GM12878 (cell line): ENCODE data around the gene RHEX. TPM values are rescaled to one million over a fixed set of nuclear protein-coding genes. Genes with fewer than 3 reads are reported as not detected.

Experiments
- ATAC-seq: fragments of 200-7000 bp; cut with Tn5 transposase; 3 replicates; pipeline ENCODE4 v1.9.1; 2020; ENCODE audit warnings: mild to moderate bottlenecking, moderate library complexity
- BruUV-seq: library from RNA; stranded (reverse); fragments of 400-500 nt; replicated peaks from 2 replicates; lab custom pipeline; 2021; lab: Mats Ljungman, UMichigan
- CTCF ChIA-PET: fragments of 300-600 bp; sonication (Branson Sonifier 250); formaldehyde crosslinking; extraction: SDS; loops from one replicate; lab custom pipeline; 2021; ENCODE audit warnings: inconsistent platforms; lab: Yijun Ruan, JAX
- POLR2A ChIA-PET: fragments of 350-600 bp; formaldehyde crosslinking; extraction: SDS; loops from one replicate; lab custom pipeline; 2021; ENCODE audit warnings: inconsistent platforms; lab: Charles Lee
- RAD21 ChIA-PET: fragments of 300-600 bp; sonication (Branson Sonifier 250); formaldehyde crosslinking; loops from one replicate; lab custom pipeline; 2023; ENCODE audit warnings: antibody characterized with exemption; ENCODE audit not compliant: unreplicated experiment; lab: Charles Lee
- SMC1A ChIA-PET: fragments of 300-600 bp; sonication (Branson Sonifier 250); formaldehyde crosslinking; loops from one replicate; lab custom pipeline; 2023; ENCODE audit not compliant: unreplicated experiment, uncharacterized antibody; lab: Charles Lee
- DNase-seq: peaks from one replicate; pipeline ENCODE4 v3.0.0-alpha.2; 2011; ENCODE audit warnings: low read depth, low spot score
- FAIRE-seq: peaks from 3 replicates; lab custom pipeline; 2011; peaks lifted over from hg19 to GRCh38; lab: Jason Lieb, UNC
- H2AFZ ChIP-seq: 2 replicates; pipeline ENCODE4 v1.6.0; 2011; ENCODE audit warnings: low read depth, low read length, control low read depth; ENCODE audit not compliant: control insufficient read depth
- H3K27ac ChIP-seq: 2 replicates; pipeline ENCODE4 v1.5.1; 2011; ENCODE audit warnings: control low read depth; ENCODE audit not compliant: control insufficient read depth, insufficient read depth
- H3K27me3 ChIP-seq, 2 experiments: replicated peaks in 1 of 2; 2 replicates each; pipeline versions ENCODE4 v1.6.0 to v1.6.1; 2011; ENCODE audit warnings: low read length in 1 of 2; ENCODE audit not compliant: control insufficient read depth in 2 of 2, insufficient read depth in 2 of 2
- H3K36me3 ChIP-seq, 2 experiments: 2 replicates each; pipeline ENCODE4 v1.5.1; 2011; ENCODE audit warnings: low read length in 1 of 2; ENCODE audit not compliant: control insufficient read depth in 2 of 2, insufficient read depth in 2 of 2
- H3K4me1 ChIP-seq: 2 replicates; pipeline ENCODE4 v1.6.1; 2011; ENCODE audit warnings: mild to moderate bottlenecking, low read length, moderate library complexity, mixed read lengths; ENCODE audit not compliant: control insufficient read depth, insufficient read depth
- H3K4me2 ChIP-seq: 2 replicates; pipeline ENCODE4 v1.6.0; 2011; ENCODE audit warnings: control low read depth; ENCODE audit not compliant: control insufficient read depth, insufficient read depth
- H3K4me3 ChIP-seq: fragments of 200-600 bp; sonication (generic); 2 replicates; pipeline ENCODE4 v1.5.1; 2016
- H3K79me2 ChIP-seq: 2 replicates; pipeline ENCODE4 v1.6.0; 2011; ENCODE audit warnings: low read length; ENCODE audit not compliant: control insufficient read depth, insufficient read depth
- H3K9ac ChIP-seq: 2 replicates; pipeline ENCODE4 v1.8.0; 2011; ENCODE audit warnings: low read length, control low read depth, mixed read lengths; ENCODE audit not compliant: control insufficient read depth, insufficient read depth
- H3K9me3 ChIP-seq: replicated peaks from 3 replicates; pipeline ENCODE4 v1.5.1; 2011; ENCODE audit warnings: mild to moderate bottlenecking, low read length; ENCODE audit not compliant: control insufficient read depth, insufficient read depth
- H4K20me1 ChIP-seq: 2 replicates; pipeline ENCODE4 v1.6.0; 2011; ENCODE audit not compliant: control insufficient read depth, insufficient read depth
- BHLHE40 ChIP-seq, 2 experiments: fragments of 450-650 bp in 1 of 2; IDR thresholded peaks; 2 replicates each; pipeline ENCODE4 v1.6.1; 2011 to 2017; ENCODE audit warnings: low read depth in 2 of 2, borderline replicate concordance in 1 of 2, improper control_type of control experiment in 1 of 2, low read length in 1 of 2, mild to moderate bottlenecking in 1 of 2
- CREM ChIP-seq: IDR thresholded peaks from 2 replicates; pipeline ENCODE4 v1.6.1; 2014; ENCODE audit warnings: antibody characterized with exemption, low read depth
- ETV6 ChIP-seq, 2 experiments: fragments of 450-650 bp in 1 of 2; IDR thresholded peaks in 1 of 2; conservative IDR thresholded peaks in 1 of 2; 2 replicates each; pipeline ENCODE4 v1.6.1; 2014; ENCODE audit warnings: antibody characterized with exemption in 1 of 2, borderline replicate concordance in 1 of 2, low read depth in 1 of 2, mild to moderate bottlenecking in 1 of 2, moderate library complexity in 1 of 2
- IKZF1 ChIP-seq: fragments of 450-650 bp; conservative IDR thresholded peaks from 2 replicates; pipeline ENCODE4 v1.6.1; 2017; ENCODE audit warnings: antibody characterized with exemption, mild to moderate bottlenecking
- NFIC ChIP-seq: IDR thresholded peaks from 2 replicates; pipeline ENCODE4 v1.6.1; 2012; ENCODE audit warnings: low read depth, mild to moderate bottlenecking, inconsistent platforms, low read length, moderate library complexity
- SPI1 ChIP-seq: IDR thresholded peaks from 2 replicates; pipeline ENCODE4 v1.6.1; 2011; ENCODE audit warnings: low read depth, mild to moderate bottlenecking, low read length, moderate library complexity, borderline replicate concordance; ENCODE audit not compliant: insufficient read depth
- SUZ12 ChIP-seq: fragments of 200-600 bp; sonication (generic); IDR thresholded peaks from one replicate; pipeline ENCODE4 v1.6.1; 2018; ENCODE audit warnings: antibody characterized with exemption, mild to moderate bottlenecking; ENCODE audit not compliant: unreplicated experiment
- TCF12 ChIP-seq: IDR thresholded peaks from 2 replicates; pipeline ENCODE4 v1.6.1; 2011; ENCODE audit warnings: low read depth, mild to moderate bottlenecking, low read length
- TCF7 ChIP-seq: IDR thresholded peaks from 2 replicates; pipeline ENCODE4 v1.6.1; 2014; ENCODE audit warnings: antibody characterized with exemption, borderline replicate concordance
- WGBS: methylation state at CpG from one replicate; pipeline ENCODE4 v1.1.6; 2016; ENCODE audit warnings: low lambda C conversion rate; ENCODE audit not compliant: insufficient replicate concordance, insufficient coverage; ENCODE audit errors: missing lambda C conversion rate; 5-methylcytosine and 5-hydroxymethylcytosine counted together
- in situ Hi-C: fragments of 300-500 bp; cut with MboI; formaldehyde crosslinking; loops from 9 replicates; pipeline ENCODE4 v1.14.3; 2018; ENCODE audit warnings: mixed read lengths
- intact Hi-C: fragments of 100-400 bp; cut with micrococcal nuclease; formaldehyde crosslinking; loops from one replicate; pipeline ENCODE4 v1.14.2; 2022; ENCODE audit not compliant: unreplicated experiment
- polyA plus RNA-seq, 11 experiments: library from polyadenylated mRNA; depleted of rRNA in 4 of 11; unstranded in 6 of 11; stranded (reverse) in 5 of 11; fragments of >200 nt; fragmentation: Nextera tagmentation in 4 of 11; fragmentation: Illumina TruSeq in 1 of 11; extraction: Ambion mirVana in 4 of 11; extraction: Trizol in 1 of 11; gene quantifications; 1 replicate in 1 of 11; 2 replicates in 10 of 11; pipeline versions ENCODE4 v1.2.1 to v1.2.3, GENCODE V29; 2011 to 2016; ENCODE audit warnings: inconsistent platforms in 2 of 11, missing spikeins in 2 of 11, low read depth in 1 of 11
- total RNA-seq, 4 experiments: library from RNA; depleted of rRNA in 3 of 4; stranded (reverse); fragments of >200 nt in 3 of 4; fragmentation: Illumina TruSeq in 1 of 4; extraction: Trizol in 1 of 4; gene quantifications; 2 replicates each; pipeline versions ENCODE4 v1.2.1 to v1.2.3, GENCODE V29; 2013 to 2021
- TF ChIP-seq, protein P1 (sequence below): IDR thresholded peaks from 2 replicates; pipeline ENCODE4 v1.6.1; 2011; ENCODE audit warnings: borderline replicate concordance, low read depth, mild to moderate bottlenecking, moderate library complexity, mixed read lengths, low read length; ENCODE audit not compliant: insufficient read depth; ENCODE audit errors: extremely low read length
- TF ChIP-seq, protein P2 (sequence below): IDR thresholded peaks from 2 replicates; pipeline ENCODE4 v1.6.1; 2012; ENCODE audit warnings: mild to moderate bottlenecking, low read depth, low read length
- TF ChIP-seq, protein P3 (sequence below): fragments of 150-350 bp; IDR thresholded peaks from 2 replicates; pipeline ENCODE4 v1.6.1; 2014; ENCODE audit warnings: mild to moderate bottlenecking, low read depth, low read length
- TF ChIP-seq, protein P4 (sequence below): fragments of 450-650 bp; IDR thresholded peaks from 2 replicates; pipeline ENCODE4 v1.6.1; 2017; ENCODE audit warnings: mild to moderate bottlenecking, moderate library complexity

RHEX gene
- total and polyA plus RNA-seq, 10 of the 15 experiments (the other 5 are each of a cell fraction or from before 2014, with no cell fraction given): 2.4 to 11.4 (median 5.7) TPM

DNA sequence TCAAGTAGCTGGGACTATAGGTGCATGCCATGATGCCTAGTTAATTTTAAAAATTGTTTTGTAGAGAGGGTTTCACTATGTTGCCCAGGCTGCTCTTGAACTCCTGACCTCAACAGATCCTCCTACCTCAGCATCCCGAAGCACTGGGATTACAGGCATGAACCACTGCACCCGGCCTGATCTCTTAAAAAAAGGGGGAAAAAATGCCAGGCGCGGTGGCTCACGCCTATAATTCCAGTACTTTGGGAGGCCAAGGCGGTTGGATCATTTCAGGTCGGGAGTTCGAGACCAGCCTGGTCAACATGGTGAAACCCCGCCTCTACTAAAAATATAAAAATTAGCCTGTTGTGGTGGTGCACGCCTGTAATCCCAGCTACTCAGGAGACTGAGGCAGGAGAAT is 51.0 kb downstream of the RHEX start:
- DNase-seq: no peak
- POLR2A ChIA-PET: no interaction called here
- no peak overlapping the region for H3K27ac ChIP-seq
- H3K4me2 ChIP-seq: no peak overlapping the region
- H4K20me1 ChIP-seq: no peaks in the 10 kb centered on the region
- RAD21 ChIA-PET: interaction anchor here (1.9 to 9.2 kb wide), 2 partner anchors 73 to 120 kb away, joined by 7 to 169 read pairs; no protein-coding TSS in a partner anchor
- H3K9ac ChIP-seq: no peak overlapping the region
- H3K27me3 ChIP-seq: no peaks in the 10 kb centered on the region; a peak in 2 of 4 replicates
- no peaks in the 10 kb centered on the region for H3K36me3 ChIP-seq
- H3K4me3 ChIP-seq: no peak overlapping the region
- no peak overlapping the region for H2AFZ ChIP-seq
- 82% methylated on average over 10 of the region's 10 CpGs for WGBS
- no peak for FAIRE-seq
- in situ Hi-C loops (loop anchor here (5.0 kb wide), 1 partner anchor 77 kb away; no protein-coding TSS in a partner anchor), intact Hi-C loops (no loop called here)
- H3K4me1 ChIP-seq: no peaks in the 10 kb centered on the region
- no peaks in the 10 kb centered on the region for H3K79me2 ChIP-seq
- ATAC-seq: no peak
- SMC1A ChIA-PET: interaction anchor here (1.2 to 16.8 kb wide), 5 partner anchors 12 to 127 kb away, joined by 4 to 329 read pairs (median 10); no protein-coding TSS in a partner anchor
- no peaks in the 10 kb centered on the region for H3K9me3 ChIP-seq
- CTCF ChIA-PET: interaction anchor here (1.5 to 12.1 kb wide), 6 partner anchors 44 to 127 kb away, joined by 4 to 384 read pairs (median 14); no protein-coding TSS in a partner anchor
- no TSS peak for BruUV-seq
- TF ChIP-seq IKZF1 (no peak), TCF12 (no peak), TCF7 (no peak), SUZ12 (no peak), NFIC (no peak), ETV6 (conservative IDR thresholded peaks at IDR 0.05 in 1 of 2, IDR thresholded peaks at IDR 0.05 in 1 of 2; ENCODE audit: borderline replicate concordance in 1 of 2, low read depth in 1 of 2) (no peak), SPI1 (no peak), BHLHE40 (IDR thresholded peaks at IDR 0.05; ENCODE audit: borderline replicate concordance in 1 of 2, low read depth in 2 of 2, low read length in 1 of 2) (no peak), CREM (no peak)
- TF ChIP-seq, protein P1, sequence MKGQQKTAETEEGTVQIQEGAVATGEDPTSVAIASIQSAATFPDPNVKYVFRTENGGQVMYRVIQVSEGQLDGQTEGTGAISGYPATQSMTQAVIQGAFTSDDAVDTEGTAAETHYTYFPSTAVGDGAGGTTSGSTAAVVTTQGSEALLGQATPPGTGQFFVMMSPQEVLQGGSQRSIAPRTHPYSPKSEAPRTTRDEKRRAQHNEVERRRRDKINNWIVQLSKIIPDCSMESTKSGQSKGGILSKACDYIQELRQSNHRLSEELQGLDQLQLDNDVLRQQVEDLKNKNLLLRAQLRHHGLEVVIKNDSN: no peak
- TF ChIP-seq, protein P2, sequence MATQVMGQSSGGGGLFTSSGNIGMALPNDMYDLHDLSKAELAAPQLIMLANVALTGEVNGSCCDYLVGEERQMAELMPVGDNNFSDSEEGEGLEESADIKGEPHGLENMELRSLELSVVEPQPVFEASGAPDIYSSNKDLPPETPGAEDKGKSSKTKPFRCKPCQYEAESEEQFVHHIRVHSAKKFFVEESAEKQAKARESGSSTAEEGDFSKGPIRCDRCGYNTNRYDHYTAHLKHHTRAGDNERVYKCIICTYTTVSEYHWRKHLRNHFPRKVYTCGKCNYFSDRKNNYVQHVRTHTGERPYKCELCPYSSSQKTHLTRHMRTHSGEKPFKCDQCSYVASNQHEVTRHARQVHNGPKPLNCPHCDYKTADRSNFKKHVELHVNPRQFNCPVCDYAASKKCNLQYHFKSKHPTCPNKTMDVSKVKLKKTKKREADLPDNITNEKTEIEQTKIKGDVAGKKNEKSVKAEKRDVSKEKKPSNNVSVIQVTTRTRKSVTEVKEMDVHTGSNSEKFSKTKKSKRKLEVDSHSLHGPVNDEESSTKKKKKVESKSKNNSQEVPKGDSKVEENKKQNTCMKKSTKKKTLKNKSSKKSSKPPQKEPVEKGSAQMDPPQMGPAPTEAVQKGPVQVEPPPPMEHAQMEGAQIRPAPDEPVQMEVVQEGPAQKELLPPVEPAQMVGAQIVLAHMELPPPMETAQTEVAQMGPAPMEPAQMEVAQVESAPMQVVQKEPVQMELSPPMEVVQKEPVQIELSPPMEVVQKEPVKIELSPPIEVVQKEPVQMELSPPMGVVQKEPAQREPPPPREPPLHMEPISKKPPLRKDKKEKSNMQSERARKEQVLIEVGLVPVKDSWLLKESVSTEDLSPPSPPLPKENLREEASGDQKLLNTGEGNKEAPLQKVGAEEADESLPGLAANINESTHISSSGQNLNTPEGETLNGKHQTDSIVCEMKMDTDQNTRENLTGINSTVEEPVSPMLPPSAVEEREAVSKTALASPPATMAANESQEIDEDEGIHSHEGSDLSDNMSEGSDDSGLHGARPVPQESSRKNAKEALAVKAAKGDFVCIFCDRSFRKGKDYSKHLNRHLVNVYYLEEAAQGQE: no peak
- TF ChIP-seq, protein P3, sequence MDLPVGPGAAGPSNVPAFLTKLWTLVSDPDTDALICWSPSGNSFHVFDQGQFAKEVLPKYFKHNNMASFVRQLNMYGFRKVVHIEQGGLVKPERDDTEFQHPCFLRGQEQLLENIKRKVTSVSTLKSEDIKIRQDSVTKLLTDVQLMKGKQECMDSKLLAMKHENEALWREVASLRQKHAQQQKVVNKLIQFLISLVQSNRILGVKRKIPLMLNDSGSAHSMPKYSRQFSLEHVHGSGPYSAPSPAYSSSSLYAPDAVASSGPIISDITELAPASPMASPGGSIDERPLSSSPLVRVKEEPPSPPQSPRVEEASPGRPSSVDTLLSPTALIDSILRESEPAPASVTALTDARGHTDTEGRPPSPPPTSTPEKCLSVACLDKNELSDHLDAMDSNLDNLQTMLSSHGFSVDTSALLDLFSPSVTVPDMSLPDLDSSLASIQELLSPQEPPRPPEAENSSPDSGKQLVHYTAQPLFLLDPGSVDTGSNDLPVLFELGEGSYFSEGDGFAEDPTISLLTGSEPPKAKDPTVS: no peak
- TF ChIP-seq, protein P4, sequence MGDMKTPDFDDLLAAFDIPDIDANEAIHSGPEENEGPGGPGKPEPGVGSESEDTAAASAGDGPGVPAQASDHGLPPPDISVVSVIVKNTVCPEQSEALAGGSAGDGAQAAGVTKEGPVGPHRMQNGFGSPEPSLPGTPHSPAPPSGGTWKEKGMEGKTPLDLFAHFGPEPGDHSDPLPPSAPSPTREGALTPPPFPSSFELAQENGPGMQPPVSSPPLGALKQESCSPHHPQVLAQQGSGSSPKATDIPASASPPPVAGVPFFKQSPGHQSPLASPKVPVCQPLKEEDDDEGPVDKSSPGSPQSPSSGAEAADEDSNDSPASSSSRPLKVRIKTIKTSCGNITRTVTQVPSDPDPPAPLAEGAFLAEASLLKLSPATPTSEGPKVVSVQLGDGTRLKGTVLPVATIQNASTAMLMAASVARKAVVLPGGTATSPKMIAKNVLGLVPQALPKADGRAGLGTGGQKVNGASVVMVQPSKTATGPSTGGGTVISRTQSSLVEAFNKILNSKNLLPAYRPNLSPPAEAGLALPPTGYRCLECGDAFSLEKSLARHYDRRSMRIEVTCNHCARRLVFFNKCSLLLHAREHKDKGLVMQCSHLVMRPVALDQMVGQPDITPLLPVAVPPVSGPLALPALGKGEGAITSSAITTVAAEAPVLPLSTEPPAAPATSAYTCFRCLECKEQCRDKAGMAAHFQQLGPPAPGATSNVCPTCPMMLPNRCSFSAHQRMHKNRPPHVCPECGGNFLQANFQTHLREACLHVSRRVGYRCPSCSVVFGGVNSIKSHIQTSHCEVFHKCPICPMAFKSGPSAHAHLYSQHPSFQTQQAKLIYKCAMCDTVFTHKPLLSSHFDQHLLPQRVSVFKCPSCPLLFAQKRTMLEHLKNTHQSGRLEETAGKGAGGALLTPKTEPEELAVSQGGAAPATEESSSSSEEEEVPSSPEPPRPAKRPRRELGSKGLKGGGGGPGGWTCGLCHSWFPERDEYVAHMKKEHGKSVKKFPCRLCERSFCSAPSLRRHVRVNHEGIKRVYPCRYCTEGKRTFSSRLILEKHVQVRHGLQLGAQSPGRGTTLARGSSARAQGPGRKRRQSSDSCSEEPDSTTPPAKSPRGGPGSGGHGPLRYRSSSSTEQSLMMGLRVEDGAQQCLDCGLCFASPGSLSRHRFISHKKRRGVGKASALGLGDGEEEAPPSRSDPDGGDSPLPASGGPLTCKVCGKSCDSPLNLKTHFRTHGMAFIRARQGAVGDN: no peak
